Tibial artery (tissue), 4 donors: ENCODE measurements around the gene CADPS2.

Source experiments
- DNase-seq, 2 donors: peaks; one replicate each; pipeline ENCODE4 v3.0.0-alpha.2; 2019
- H3K27ac ChIP-seq, 2 donors: fragments of 200-600 bp; sonication (generic) in 1 of 2; 1 replicate in 1 of 2; 2 replicates in 1 of 2; pipeline ENCODE4 v1.5.1; 2018 to 2019; ENCODE audit warnings: mild to moderate bottlenecking in 1 of 2
- H3K27me3 ChIP-seq, 2 donors: fragments of 200-600 bp; sonication (generic) in 1 of 2; one replicate each; pipeline versions ENCODE4 v1.5.1 to v1.6.0; 2016 to 2019
- H3K36me3 ChIP-seq, 3 donors: fragments of 200-600 bp; sonication (generic) in 2 of 3; one replicate each; pipeline ENCODE4 v1.5.1; 2016 to 2019; ENCODE audit warnings: mild to moderate bottlenecking in 2 of 3
- H3K4me1 ChIP-seq, 4 donors: fragments of 200-600 bp; sonication (generic) in 2 of 4; 1 replicate in 3 of 4; 2 replicates in 1 of 4; pipeline ENCODE4 v1.5.1; 2016 to 2019
- H3K4me3 ChIP-seq, 2 donors: fragments of 200-600 bp; sonication (generic) in 1 of 2; 1 replicate in 1 of 2; 2 replicates in 1 of 2; pipeline ENCODE4 v1.5.1; 2018 to 2019; ENCODE audit warnings: mild to moderate bottlenecking in 2 of 2
- H3K9me3 ChIP-seq, 3 donors: fragments of 200-600 bp; sonication (generic) in 1 of 3; one replicate each; pipeline ENCODE4 v1.5.1; 2016 to 2019
- CTCF ChIP-seq, 2 experiments: fragments of 200-600 bp in 1 of 2; fragments of 450-650 bp in 1 of 2; IDR thresholded peaks; one replicate each; pipeline ENCODE4 v1.5.1; 2017 to 2019; ENCODE audit warnings: antibody characterized with exemption in 2 of 2, mild to moderate bottlenecking in 1 of 2, moderate library complexity in 1 of 2
- intact Hi-C: fragments of 100-400 bp; cut with DNase I; formaldehyde crosslinking; loops from one replicate; pipeline ENCODE4 v1.15.0; 2023; ENCODE audit warnings: low total_unique reads

Gene CADPS2

GRCh38 chr7:122588621-122589020, 297.6 kb downstream of the CADPS2 start:
- Histone ChIP-seq H3K36me3 (no peaks in the 10 kb centered on the region), H3K27me3 (no peaks in the 10 kb centered on the region), H3K9me3 (no peaks in the 10 kb centered on the region), H3K4me1 (no peaks in the 10 kb centered on the region), H3K27ac (no peak overlapping the region), H3K4me3 (no peak overlapping the region)
- no peak for TF ChIP-seq CTCF (IDR thresholded peaks at IDR 0.05)
- no peak for DNase-seq
- intact Hi-C loops = no loop called here

GRCh38 chr7:122584676-122585251, 301.5 kb downstream of the CADPS2 start:
- intact Hi-C loops = no loop called here
- no peaks in the 10 kb centered on the region for H3K27me3 ChIP-seq
- no peaks in the 10 kb centered on the region for H3K4me1 ChIP-seq
- no peaks in the 10 kb centered on the region for H3K36me3 ChIP-seq
- no peak for TF ChIP-seq CTCF (IDR thresholded peaks at IDR 0.05)
- H3K9me3 ChIP-seq = no peaks in the 10 kb centered on the region
- no peak for DNase-seq
- H3K27ac ChIP-seq = no peak overlapping the region
- no peak overlapping the region for H3K4me3 ChIP-seq

GRCh38 chr7:122578350-122578749, 307.9 kb downstream of the CADPS2 start:
- Histone ChIP-seq H3K4me3 (no peak overlapping the region), H3K4me1 (no peaks in the 10 kb centered on the region), H3K9me3 (no peaks in the 10 kb centered on the region), H3K27ac (no peak overlapping the region), H3K27me3 (no peaks in the 10 kb centered on the region), H3K36me3 (no peaks in the 10 kb centered on the region)
- no peak for DNase-seq
- intact Hi-C loops = no loop called here
- TF ChIP-seq CTCF (IDR thresholded peaks at IDR 0.05) = no peak

GRCh38 chr7:122577449-122578003, 308.7 kb downstream of the CADPS2 start:
- no peaks in the 10 kb centered on the region for H3K27me3 ChIP-seq
- no peak overlapping the region for H3K27ac ChIP-seq
- no peaks in the 10 kb centered on the region for H3K36me3 ChIP-seq
- no peaks in the 10 kb centered on the region for H3K4me1 ChIP-seq
- no peak for DNase-seq
- TF ChIP-seq CTCF (IDR thresholded peaks at IDR 0.05) = no peak
- no peak overlapping the region for H3K4me3 ChIP-seq
- H3K9me3 ChIP-seq = no peaks in the 10 kb centered on the region
- intact Hi-C loops = no loop called here

DNA sequence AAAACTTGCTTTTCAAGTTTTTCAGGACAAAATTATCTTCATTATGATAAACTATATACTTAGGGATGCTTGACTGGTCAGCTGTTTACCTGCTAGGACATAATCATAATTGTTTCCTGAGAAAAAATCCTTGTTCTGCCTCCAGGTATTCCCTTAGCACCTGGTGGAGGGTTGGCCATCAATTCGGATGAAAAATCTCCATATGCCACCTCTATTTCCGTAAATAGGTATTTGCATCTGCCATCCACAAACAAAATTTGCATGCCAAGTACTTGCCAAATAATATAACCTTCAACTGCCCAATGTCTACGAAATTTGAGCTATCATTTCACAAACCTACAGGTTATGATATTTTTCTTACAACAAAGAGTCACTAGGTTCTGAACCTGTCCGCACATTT, 313.6 kb downstream of the CADPS2 start:
- intact Hi-C loops = no loop called here
- H3K4me1 ChIP-seq = no peaks in the 10 kb centered on the region
- H3K4me3 ChIP-seq = no peak overlapping the region
- no peak for DNase-seq
- no peaks in the 10 kb centered on the region for H3K9me3 ChIP-seq
- H3K27ac ChIP-seq = no peak overlapping the region
- H3K27me3 ChIP-seq = no peaks in the 10 kb centered on the region
- no peaks in the 10 kb centered on the region for H3K36me3 ChIP-seq
- no peak for TF ChIP-seq CTCF (IDR thresholded peaks at IDR 0.05)

GRCh38 chr7:122561326-122561725, 324.9 kb downstream of the CADPS2 start:
- no peaks in the 10 kb centered on the region for H3K9me3 ChIP-seq
- DNase-seq = no peak
- no peaks in the 10 kb centered on the region for H3K36me3 ChIP-seq
- no peaks in the 10 kb centered on the region for H3K4me1 ChIP-seq
- intact Hi-C loops = no loop called here
- no peak for TF ChIP-seq CTCF (IDR thresholded peaks at IDR 0.05)
- H3K27me3 ChIP-seq = no peaks in the 10 kb centered on the region
- no peak overlapping the region for H3K27ac ChIP-seq
- no peak overlapping the region for H3K4me3 ChIP-seq
